Thyroid gland (tissue), 4 donors: ENCODE results near the gene SLC38A1. TPM values are rescaled to one million over a fixed set of nuclear protein-coding genes. Genes with fewer than 3 reads are reported as not detected.

Experiments
- DNase-seq, 2 donors: peaks; one replicate each; pipeline ENCODE4 v3.0.0-alpha.2; 2019
- H3K27ac ChIP-seq, 3 donors: fragments of 200-600 bp; sonication (generic); 1 replicate in 2 of 3; 2 replicates in 1 of 3; pipeline ENCODE4 v1.5.1; 2016 to 2019; ENCODE audit warnings: mild to moderate bottlenecking in 1 of 3, moderate library complexity in 1 of 3
- H3K27me3 ChIP-seq: fragments of 200-600 bp; sonication (generic); one replicate; pipeline ENCODE4 v1.5.1; 2019
- H3K36me3 ChIP-seq, 2 donors: fragments of 200-600 bp; sonication (generic); one replicate each; pipeline ENCODE4 v1.5.1; 2016 to 2019
- H3K4me1 ChIP-seq, 2 donors: fragments of 200-600 bp; sonication (generic); one replicate each; pipeline ENCODE4 v1.5.1; 2017 to 2019
- H3K4me3 ChIP-seq, 3 donors: fragments of 200-600 bp; sonication (generic); replicated peaks in 1 of 3; 1 replicate in 2 of 3; 2 replicates in 1 of 3; pipeline ENCODE4 v1.5.1; 2016; ENCODE audit warnings: mild to moderate bottlenecking in 1 of 3
- H3K9me3 ChIP-seq: fragments of 200-600 bp; sonication (generic); one replicate; pipeline ENCODE4 v1.5.1; 2017
- CTCF ChIP-seq, 6 experiments: fragments of 200-600 bp in 3 of 6; fragments of 450-650 bp in 3 of 6; sonication (generic) in 3 of 6; IDR thresholded peaks; one replicate each; pipeline ENCODE4 v1.5.1; 2016 to 2019; ENCODE audit warnings: antibody characterized with exemption in 6 of 6, mild to moderate bottlenecking in 2 of 6, inconsistent platforms in 1 of 6, moderate library complexity in 1 of 6
- POLR2A ChIP-seq, 2 donors: fragments of 450-650 bp; IDR thresholded peaks; one replicate each; pipeline ENCODE4 v1.6.1; 2017; ENCODE audit warnings: antibody characterized with exemption in 2 of 2, mild to moderate bottlenecking in 2 of 2, moderate library complexity in 1 of 2
- WGBS, 2 donors: methylation state at CpG; one replicate each; pipeline ENCODE4 v1.1.5; 2017; 5-methylcytosine and 5-hydroxymethylcytosine counted together
- intact Hi-C: fragments of 100-400 bp; cut with DNase I; formaldehyde crosslinking; loops from one replicate; pipeline ENCODE4 v1.15.1; 2023
- total RNA-seq, 4 donors: library from RNA; depleted of rRNA; stranded (reverse); fragments of >200 nt; gene quantifications; one replicate each; pipeline ENCODE4 v1.2.3, GENCODE V29; 2016

The SLC38A1 gene
- total RNA-seq, 4 donors from 2014 or later = 101 to 282 (median 120) TPM

- DNase-seq = no peak
- no peak overlapping the region for H3K4me3 ChIP-seq
- TF ChIP-seq CTCF (IDR thresholded peaks at IDR 0.05) (no peak), POLR2A (IDR thresholded peaks at IDR 0.05) (no peak)
- no peak overlapping the region for H3K27ac ChIP-seq
- intact Hi-C loops = no loop called here
- H3K9me3 ChIP-seq = no peaks in the 10 kb centered on the region
- H3K27me3 ChIP-seq = no peaks in the 10 kb centered on the region
- peaks cover 8 to 9% of the 10 kb centered on the region in 2 donors for H3K4me1 ChIP-seq
- WGBS, 2 donors = 56 to 75% methylated on average over 2 of the region's 2 CpGs
- no peaks in the 10 kb centered on the region for H3K36me3 ChIP-seq
Measured at GRCh38 chr12:46227616-46228015, 41.2 kb downstream of the SLC38A1 start.

- Histone ChIP-seq H3K4me3 (no peak overlapping the region), H3K4me1 (peaks cover 8 to 12% of the 10 kb centered on the region in 2 donors), H3K9me3 (no peaks in the 10 kb centered on the region), H3K27me3 (no peaks in the 10 kb centered on the region), H3K27ac (no peak overlapping the region), H3K36me3 (no peaks in the 10 kb centered on the region)
- WGBS, 2 donors = 63% methylated on average over 1 of the region's 1 CpG
- intact Hi-C loops = no loop called here
- peak; percentile 14 to 19 for DNase-seq
- TF ChIP-seq CTCF (IDR thresholded peaks at IDR 0.05) (no peak), POLR2A (IDR thresholded peaks at IDR 0.05) (no peak)
Measured at GRCh38 chr12:46224386-46224785, 44.5 kb downstream of the SLC38A1 start.

- no peak overlapping the region for H3K27ac ChIP-seq
- no peak for TF ChIP-seq CTCF (IDR thresholded peaks at IDR 0.05)
- no peak for TF ChIP-seq POLR2A (IDR thresholded peaks at IDR 0.05)
- WGBS, 2 donors = 92 to 96% methylated on average over 5 of the region's 5 CpGs
- H3K36me3 ChIP-seq = no peaks in the 10 kb centered on the region
- intact Hi-C loops = no loop called here
- H3K27me3 ChIP-seq = no peaks in the 10 kb centered on the region
- H3K4me1 ChIP-seq = peaks cover 8 to 12% of the 10 kb centered on the region in 2 donors
- H3K4me3 ChIP-seq = no peak overlapping the region
- H3K9me3 ChIP-seq = no peaks in the 10 kb centered on the region
- no peak for DNase-seq
Measured at GRCh38 chr12:46223047-46223446, 45.8 kb downstream of the SLC38A1 start.

- DNase-seq = no peak
- Histone ChIP-seq H3K36me3 (no peaks in the 10 kb centered on the region), H3K27ac (no peak overlapping the region), H3K4me3 (no peak overlapping the region), H3K4me1 (peaks cover 8 to 12% of the 10 kb centered on the region in 2 donors), H3K27me3 (no peaks in the 10 kb centered on the region), H3K9me3 (no peaks in the 10 kb centered on the region)
- WGBS, 2 donors = 85 to 92% methylated on average over 1 of the region's 1 CpG
- intact Hi-C loops = no loop called here
- no peak for TF ChIP-seq CTCF (IDR thresholded peaks at IDR 0.05)
- no peak for TF ChIP-seq POLR2A (IDR thresholded peaks at IDR 0.05)
Measured at GRCh38 chr12:46222636-46223035, 46.2 kb downstream of the SLC38A1 start.

GRCh38 chr12:46221255-46222128 lies 47.4 kb downstream of the SLC38A1 start:
- no peak for TF ChIP-seq CTCF (IDR thresholded peaks at IDR 0.05)
- no peak for TF ChIP-seq POLR2A (IDR thresholded peaks at IDR 0.05)
- intact Hi-C loops = no loop called here
- Histone ChIP-seq H3K27me3 (no peaks in the 10 kb centered on the region), H3K4me1 (peaks cover 2 to 12% of the 10 kb centered on the region in 2 donors), H3K27ac (no peak overlapping the region), H3K4me3 (no peak overlapping the region), H3K9me3 (no peaks in the 10 kb centered on the region), H3K36me3 (no peaks in the 10 kb centered on the region)
- WGBS, 2 donors = 82 to 90% methylated on average over 4 of the region's 4 CpGs
- no peak for DNase-seq
